GM18526 (cell line): ENCODE measurements around the gene BRF1.

Experiments used
- POLR2A ChIP-seq: IDR thresholded peaks from 3 replicates; pipeline ENCODE4 v1.6.1; 2011; ENCODE audit not compliant: insufficient read length; ENCODE audit errors: extremely low read depth

Gene BRF1, protein sequence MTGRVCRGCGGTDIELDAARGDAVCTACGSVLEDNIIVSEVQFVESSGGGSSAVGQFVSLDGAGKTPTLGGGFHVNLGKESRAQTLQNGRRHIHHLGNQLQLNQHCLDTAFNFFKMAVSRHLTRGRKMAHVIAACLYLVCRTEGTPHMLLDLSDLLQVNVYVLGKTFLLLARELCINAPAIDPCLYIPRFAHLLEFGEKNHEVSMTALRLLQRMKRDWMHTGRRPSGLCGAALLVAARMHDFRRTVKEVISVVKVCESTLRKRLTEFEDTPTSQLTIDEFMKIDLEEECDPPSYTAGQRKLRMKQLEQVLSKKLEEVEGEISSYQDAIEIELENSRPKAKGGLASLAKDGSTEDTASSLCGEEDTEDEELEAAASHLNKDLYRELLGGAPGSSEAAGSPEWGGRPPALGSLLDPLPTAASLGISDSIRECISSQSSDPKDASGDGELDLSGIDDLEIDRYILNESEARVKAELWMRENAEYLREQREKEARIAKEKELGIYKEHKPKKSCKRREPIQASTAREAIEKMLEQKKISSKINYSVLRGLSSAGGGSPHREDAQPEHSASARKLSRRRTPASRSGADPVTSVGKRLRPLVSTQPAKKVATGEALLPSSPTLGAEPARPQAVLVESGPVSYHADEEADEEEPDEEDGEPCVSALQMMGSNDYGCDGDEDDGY

DNA sequence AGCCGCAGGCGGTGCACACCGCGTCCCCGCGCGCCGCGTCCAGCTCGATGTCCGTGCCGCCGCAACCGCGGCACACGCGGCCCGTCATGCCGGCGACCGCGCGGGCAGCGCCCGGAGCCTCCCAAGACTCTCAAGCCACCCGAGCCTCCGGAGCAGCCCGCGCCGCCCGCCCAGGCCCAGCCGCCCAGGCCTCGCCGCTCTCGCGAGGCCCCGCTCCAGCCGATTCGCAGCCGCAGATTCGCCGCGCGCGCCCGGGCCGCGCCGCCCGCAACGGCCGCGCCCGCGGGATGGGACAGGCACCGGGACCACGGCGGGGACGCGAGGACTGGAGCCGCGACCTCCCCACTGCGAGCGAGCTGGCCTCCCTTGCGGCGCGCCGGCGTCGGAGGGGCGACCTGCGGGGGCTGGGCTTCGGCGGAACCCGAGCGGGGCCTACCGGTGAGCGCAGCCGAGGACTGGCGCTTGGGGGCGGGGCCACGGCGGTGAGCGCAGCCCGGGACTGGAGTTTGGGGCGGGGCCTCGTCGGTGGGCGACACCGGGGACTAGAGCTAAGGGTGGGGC, at the start of gene BRF1:
Gene BRF1, minus strand, starts transcription at position 460 of the 561 bp plus-strand sequence. Its CDS starts 372 bp downstream, at position 88.
- TF ChIP-seq POLR2A = peak; percentile 55

DNA sequence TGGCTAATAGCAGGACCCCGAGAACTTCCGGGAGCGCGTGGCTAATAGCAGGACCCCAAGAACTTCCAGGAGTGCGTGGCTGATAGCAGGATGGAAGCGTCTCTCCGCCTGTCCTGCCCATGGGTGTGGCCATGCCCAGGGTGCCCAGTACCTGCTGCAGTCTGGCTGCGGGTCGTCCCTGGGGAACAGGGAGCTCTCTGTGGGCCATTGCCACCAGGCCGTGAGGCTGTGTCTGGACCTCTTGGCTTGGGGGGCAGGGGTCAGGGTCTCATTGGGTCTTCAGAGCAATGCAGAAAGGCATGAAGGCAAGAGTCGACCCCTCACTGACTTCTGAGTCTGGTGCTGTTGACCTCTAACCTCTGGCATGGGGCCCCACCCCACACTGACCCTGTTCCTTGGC, 49.2 kb upstream of the BRF1 start:
- TF ChIP-seq POLR2A = no peak

DNA sequence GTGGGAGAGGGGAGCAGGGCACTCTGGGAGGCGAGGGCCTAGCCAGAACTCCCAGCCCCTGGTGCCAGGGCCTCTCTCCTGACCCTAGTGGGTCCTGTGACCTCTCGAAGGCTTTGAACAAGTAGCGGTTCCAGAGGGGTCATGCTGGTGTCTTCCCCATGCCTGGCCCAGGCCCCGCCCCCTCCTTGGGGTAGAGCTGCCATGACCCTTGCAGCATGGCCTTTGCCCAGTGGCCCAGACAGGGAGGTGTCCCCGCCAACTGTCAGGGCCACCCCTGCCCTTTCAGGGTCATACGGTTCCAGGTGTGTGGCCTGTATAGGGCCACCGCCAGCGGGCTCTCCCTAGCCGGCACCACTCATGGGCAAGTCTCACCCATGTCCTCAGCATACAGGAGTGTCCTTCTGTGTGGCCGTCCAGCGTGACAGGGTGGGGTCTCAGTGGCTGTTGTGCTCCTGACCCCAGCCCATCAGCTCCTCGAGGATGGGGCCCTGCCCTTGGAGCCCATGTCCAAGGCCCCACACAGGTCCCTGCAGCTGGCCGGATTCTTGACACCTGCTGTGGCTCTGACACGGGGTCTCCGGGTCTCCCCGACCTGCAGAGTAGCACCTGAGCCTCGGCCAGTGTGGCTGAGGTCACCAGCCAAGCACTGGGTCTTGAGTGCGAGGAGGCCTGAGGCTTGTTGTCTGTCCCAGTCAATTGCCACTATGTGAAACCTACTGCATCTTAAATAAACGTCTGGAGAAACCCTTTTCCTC, 48.3 kb upstream of the BRF1 start:
- no peak for TF ChIP-seq POLR2A

DNA sequence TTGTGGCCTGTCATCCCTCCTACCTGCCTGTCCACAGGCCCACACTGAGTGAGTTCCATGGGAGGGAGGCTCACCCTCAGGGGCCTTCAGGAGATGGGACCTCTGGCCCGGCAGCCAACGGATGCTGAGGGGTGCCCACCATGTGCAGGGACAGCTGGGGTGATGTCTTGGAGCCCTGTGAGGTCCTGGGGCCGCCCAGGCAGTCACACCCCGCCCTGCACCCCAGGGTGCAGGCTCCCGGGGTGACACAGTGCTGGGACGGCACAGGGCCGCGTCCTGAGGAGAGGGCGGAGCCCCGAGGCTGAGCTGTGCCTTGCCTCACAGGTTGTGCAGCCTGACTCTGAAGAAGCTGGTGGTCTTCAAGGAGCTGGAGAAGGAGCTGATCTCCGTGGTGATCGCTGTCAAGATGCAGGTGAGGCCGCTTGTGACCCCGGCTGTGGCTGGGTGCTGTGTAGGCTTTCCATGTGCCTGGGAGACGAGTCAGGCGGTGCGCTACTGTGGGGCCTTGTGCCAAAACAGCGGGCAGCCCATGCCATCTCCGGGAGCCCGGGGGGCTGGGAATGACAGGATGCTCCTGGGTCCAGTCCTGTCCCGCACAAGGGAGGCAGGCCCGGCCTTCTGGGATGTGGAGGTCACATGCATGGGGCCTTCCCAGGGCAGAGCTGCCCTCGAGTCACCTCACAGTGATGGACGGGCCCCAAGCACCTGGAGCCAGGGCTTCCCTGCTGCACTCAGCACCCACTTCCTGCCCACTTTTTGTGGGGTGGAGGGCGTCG, 47.6 kb upstream of the BRF1 start:
- no peak for TF ChIP-seq POLR2A

DNA sequence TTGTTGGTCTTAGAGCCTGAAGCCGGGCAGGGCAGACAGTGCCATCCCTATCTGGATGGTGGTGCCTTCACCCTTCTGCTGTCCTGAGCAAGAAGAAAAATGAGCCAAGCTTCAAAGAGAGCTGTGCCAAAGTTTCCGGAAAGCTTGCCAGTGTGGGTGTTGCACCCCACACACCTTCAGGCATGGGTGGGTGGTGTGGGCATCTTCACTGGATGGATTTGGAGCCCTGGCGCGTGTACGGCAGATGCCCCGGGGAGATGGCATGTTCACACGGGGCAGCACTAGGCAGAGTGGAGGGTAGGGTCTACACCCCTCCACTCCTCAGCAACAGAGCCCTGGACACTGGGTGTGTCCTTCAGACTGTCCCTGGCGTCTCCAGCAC, 46.8 kb upstream of the BRF1 start:
- no peak for TF ChIP-seq POLR2A

DNA sequence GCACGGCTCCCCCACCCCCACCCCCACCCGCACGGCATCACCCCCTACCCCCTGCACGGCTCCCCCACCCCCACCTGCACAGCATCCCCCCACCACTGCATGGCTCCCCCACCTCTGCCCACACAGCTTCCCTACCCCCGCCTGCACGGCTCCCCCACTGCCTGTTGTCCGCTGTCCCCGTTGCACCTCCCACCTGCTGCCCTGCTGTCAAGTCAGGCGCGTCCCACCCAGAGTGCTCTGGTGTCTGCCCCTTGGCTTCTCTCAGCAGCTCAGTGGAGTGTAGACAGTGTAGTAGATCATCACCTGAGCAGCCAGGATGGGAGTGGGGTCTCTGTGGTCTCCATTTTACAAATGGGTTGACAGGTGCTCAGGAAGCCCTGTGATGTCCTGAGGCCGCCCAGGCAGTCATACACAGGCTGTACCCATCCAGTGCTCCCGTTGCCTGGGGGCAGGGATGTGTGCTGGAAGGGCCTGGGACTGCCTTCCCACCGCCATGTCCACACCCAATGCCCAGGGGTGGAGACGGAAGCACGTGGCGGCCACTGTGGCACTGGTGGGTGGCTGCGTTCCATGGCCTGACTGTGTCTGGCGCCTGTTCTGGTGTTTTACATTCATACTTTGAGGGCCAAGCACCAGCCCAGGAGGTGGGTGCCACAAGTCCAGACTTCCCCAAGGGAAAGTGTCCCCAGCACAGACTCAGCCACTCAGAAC, 46.2 kb upstream of the BRF1 start:
- no peak for TF ChIP-seq POLR2A

DNA sequence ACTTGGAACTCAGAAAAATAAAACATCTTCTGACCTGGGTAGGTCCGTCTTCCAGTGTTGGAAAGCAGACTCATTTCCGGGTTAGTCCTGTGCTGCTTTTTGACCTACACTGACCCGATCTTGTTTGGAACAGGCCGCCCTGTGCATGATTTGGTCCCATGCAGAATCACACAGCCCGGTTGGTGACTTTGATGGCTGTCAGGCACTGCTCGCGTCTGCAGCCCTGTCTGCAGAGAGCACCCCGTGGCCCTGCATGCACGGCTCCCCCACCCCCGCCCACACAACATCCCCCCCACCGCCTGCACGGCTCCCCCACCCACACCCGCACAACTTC, 45.4 kb upstream of the BRF1 start:
- TF ChIP-seq POLR2A = no peak

DNA sequence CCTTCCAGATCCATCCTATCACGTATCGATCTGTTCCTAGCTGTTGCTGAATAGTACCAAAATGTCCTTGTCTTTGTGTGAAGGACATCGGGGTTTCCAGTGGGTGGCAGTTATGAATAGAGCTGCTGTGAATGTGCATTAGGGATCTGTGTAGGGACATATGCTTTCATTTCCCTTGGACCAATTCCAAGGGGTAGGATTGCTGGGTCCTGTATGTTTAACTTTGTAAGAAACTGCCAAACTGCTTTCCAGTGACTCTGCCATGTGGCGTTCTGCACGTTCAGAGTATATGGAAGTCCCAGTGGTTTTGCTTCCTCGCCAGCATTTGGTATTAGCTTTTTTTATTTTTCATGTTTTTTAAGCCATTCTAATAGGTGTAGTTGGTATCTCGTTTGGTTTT, 42.4 kb upstream of the BRF1 start:
- no peak for TF ChIP-seq POLR2A

DNA sequence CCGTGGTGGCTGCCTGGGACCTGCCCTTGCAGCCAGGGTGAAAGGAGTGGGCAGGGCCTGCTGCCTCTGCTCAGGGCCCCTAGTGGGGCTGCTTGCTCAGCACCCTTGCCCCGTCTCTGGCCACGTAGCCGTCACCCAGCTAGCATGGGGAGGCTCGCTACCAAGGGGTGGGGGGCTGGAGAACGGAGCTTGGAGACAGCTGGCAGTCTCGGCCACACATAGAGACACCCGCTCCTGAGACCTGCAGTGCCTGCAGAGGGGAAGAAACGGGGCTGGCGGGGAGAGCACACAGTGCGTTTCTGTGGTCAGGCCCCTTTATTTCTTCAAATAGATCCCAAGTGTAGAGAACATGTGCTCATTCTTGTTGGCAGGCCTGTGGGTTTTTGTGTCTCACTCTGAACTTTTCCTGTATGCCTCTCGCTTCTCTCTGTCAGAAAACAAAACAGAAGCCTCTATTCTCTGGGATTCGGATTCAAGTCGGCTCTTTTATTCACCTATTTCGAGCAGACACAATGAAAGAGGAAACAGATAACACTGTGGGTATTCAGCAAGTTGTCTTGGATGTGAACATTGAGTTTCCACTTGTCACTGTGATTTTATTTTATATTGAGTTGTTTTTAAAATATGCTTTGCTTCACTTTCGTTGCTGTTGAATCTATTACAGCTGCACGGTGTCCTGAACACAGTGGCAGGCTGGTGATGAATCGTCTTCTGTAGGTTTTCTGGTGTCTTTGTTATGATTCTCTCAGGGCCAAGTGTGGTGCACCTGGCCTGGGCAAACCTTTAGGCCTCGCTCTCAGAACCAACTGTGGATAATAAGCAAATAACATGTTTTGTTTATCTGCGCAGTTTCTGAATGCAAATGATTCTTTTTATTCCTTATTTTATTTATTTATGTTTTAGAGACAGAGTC, 40.3 kb upstream of the BRF1 start:
- TF ChIP-seq POLR2A = no peak

DNA sequence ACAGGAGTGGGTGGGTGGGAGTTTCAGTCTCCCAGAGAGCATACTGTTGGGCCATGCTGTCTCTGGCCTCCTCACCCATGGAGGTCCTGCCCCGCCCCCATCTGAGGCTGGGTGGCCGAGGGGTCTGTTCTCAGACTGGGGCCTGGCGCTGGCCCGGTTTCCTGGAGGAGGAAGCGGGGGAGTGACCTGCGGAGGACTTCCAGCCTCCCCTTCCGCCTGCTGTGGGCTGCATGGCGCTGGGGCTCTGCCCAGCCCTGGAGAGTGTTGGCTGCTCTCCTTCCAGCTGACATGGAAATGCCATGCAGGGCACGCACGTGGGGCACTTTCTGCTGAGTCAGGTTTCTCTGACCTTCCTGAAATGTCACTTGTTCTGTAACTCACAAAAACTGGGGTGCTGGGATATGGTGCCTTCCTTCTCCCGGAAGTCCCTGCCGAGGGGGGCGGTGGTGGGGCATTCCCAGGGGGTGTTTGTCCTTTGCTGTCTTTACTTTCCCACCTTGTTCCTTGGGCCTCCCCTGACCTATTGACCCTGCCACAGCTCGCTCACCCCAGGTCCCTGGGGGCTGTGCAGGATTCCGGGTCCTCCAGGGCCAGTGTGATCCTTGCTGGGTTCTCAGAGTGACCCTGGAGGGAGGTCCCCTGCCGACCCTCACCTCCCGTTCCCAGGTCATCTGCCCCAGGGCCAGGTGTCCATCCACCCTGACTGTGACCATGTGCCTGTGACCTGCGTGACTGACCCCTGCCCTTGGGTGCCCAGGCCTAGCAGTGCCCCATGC, 37.4 kb upstream of the BRF1 start:
- TF ChIP-seq POLR2A = no peak

DNA sequence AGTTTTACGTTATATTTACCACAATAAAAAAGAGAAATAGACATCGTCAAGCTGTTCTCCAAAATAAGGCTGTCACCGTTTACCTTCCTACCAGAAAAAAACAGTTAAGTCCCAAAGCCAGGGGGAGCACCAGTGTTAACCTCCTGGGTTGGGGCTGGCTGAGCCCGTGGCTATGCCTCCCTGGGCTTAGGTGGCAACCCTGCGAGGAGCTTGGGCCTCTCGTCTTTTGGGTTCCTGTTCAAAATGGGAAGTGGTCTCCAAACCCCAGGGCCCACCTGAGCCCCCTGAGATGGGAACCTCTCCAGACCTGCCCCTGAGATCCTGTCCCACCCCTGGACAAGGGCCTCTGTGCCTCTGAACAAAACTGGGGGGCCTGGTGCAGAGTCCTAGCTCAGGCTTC, 36.6 kb upstream of the BRF1 start:
- TF ChIP-seq POLR2A = no peak

DNA sequence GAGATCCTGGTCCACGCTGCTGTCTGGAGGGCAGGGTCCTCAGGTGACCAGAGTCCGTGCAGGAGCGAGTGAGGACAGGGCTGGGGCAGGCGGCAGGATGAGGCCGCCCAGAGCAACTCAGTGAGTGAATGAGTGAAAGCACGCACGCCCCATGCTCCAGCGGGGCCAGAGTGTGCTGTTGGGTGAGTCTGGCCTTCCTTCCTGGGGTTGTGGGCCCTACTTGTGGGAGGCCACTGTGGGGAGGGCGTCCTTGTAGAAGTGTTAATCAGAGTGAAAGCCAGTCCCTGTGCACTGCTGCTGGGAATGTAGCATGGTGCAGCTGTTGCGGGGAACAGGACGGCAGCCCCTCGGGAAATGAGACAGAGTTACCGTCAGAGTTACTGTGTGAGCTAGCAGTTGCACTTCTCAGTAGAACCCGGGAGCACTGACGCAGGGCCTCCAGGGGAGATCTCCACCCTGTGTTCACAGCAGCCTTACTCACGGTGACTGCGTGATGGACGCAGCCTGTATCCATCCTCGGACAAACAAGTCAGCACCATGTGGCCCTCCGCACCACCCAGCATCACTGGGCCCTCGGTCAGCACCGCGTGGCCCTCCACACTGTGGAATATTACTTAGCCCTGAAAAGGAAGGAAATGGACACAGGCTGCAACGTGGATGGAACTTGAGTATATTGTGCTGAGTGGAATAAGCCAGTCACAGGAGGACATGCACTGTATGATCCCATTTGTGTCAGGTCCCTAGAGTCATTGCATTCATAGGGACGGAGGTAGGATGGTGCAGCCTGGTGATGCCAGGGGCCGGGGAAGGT, 35.9 kb upstream of the BRF1 start:
- no peak for TF ChIP-seq POLR2A
